HCT116 (cell line): Measurements from ENCODE around the gene ZBTB7B. TPM values are rescaled to one million over a fixed set of nuclear protein-coding genes. Genes with fewer than 3 reads are reported as not detected.

Source experiments
- ATAC-seq: fragments of 200-7000 bp; cut with Tn5 transposase; 2 replicates; pipeline ENCODE4 v1.9.1; 2020; ENCODE audit warnings: mild to moderate bottlenecking, moderate library complexity
- BruUV-seq: library from RNA; stranded (reverse); fragments of 400-500 nt; replicated peaks from 2 replicates; lab custom pipeline; 2021; lab: Mats Ljungman, UMichigan
- CTCF ChIA-PET: fragments of 300-600 bp; sonication (Branson Sonifier 250); formaldehyde crosslinking; loops from one replicate; lab custom pipeline; 2021; ENCODE audit warnings: antibody characterized with exemption; lab: Charles Lee
- POLR2A ChIA-PET: fragments of 300-600, 350-600 bp; sonication (Branson Sonifier 250); formaldehyde crosslinking; loops from one replicate; lab custom pipeline; 2021; ENCODE audit warnings: antibody characterized with exemption; lab: Charles Lee
- RAD21 ChIA-PET, 2 experiments: fragments of 300-600 bp; sonication (Branson Sonifier 250); formaldehyde crosslinking; loops; one replicate each; lab custom pipeline; 2023; ENCODE audit warnings: low total read pairs in 2 of 2; ENCODE audit not compliant: uncharacterized antibody in 2 of 2, unreplicated experiment in 2 of 2, low non-redundant PET in 1 of 2; lab: Charles Lee
- DNase-seq: peaks from one replicate; pipeline ENCODE4 v3.0.0-alpha.2; 2010; ENCODE audit warnings: low read depth, low spot score
- H2AFZ ChIP-seq: fragments of 200-600 bp; shearing (Covaris generic), sonication (generic); 2 replicates; pipeline ENCODE4 v1.6.1; 2017; ENCODE audit warnings: low read depth, mixed run types, mixed read lengths, antibody characterized with exemption, low read length; ENCODE audit not compliant: poor library complexity, severe bottlenecking
- H3K27ac ChIP-seq: 2 replicates; pipeline ENCODE4 v1.5.1; 2012; ENCODE audit warnings: low read depth, low read length
- H3K27me3 ChIP-seq: fragments of 200-600 bp; sonication (generic); 2 replicates; pipeline ENCODE4 v1.6.1; 2016; ENCODE audit warnings: mixed run types, low read length, mixed read lengths; ENCODE audit not compliant: insufficient read depth
- H3K36me3 ChIP-seq, 2 experiments: fragments of 200-500 bp in 1 of 2; fragments of 200-600 bp in 1 of 2; sonication (Bioruptor generic) in 1 of 2; sonication (generic) in 1 of 2; 2 replicates each; pipeline versions ENCODE4 v1.5.1 to v1.6.1; 2014 to 2016; ENCODE audit warnings: low read length in 2 of 2, inconsistent platforms in 1 of 2, mixed read lengths in 1 of 2, mixed run types in 1 of 2; ENCODE audit not compliant: insufficient read depth in 2 of 2, control insufficient read depth in 1 of 2
- H3K4me1 ChIP-seq, 2 experiments: fragments of 200-600 bp in 1 of 2; sonication (generic) in 1 of 2; 2 replicates each; pipeline versions ENCODE4 v1.5.1 to v1.6.1; 2012 to 2017; ENCODE audit warnings: low read length in 2 of 2, inconsistent platforms in 1 of 2, mild to moderate bottlenecking in 1 of 2, mixed read lengths in 1 of 2, mixed run types in 1 of 2, moderate library complexity in 1 of 2; ENCODE audit not compliant: insufficient read depth in 2 of 2, control insufficient read depth in 1 of 2
- H3K4me2 ChIP-seq: fragments of 200-600 bp; sonication (generic); 2 replicates; pipeline ENCODE4 v1.6.1; 2017; ENCODE audit warnings: mixed run types, low read length, mixed read lengths
- H3K4me3 ChIP-seq, 2 experiments: fragments of 200-600 bp in 1 of 2; sonication (generic) in 1 of 2; replicated peaks in 1 of 2; 2 replicates each; pipeline ENCODE4 v1.5.1; 2011 to 2016; ENCODE audit warnings: low read length in 2 of 2, control low read depth in 1 of 2, low read depth in 1 of 2, mild to moderate bottlenecking in 1 of 2, mixed read lengths in 1 of 2, mixed run types in 1 of 2
- H3K79me2 ChIP-seq: fragments of 200-600 bp; sonication (generic); 2 replicates; pipeline ENCODE4 v1.6.1; 2017; ENCODE audit warnings: mild to moderate bottlenecking, mixed run types, low read length, moderate library complexity, mixed read lengths; ENCODE audit not compliant: insufficient read depth
- H3K9ac ChIP-seq: fragments of 200-600 bp; sonication (generic); 2 replicates; pipeline ENCODE4 v1.6.1; 2016; ENCODE audit warnings: low read length, mixed read lengths
- H3K9me2 ChIP-seq: fragments of 200-600 bp; sonication (generic), shearing (Covaris generic); 2 replicates; pipeline ENCODE4 v1.6.1; 2017; ENCODE audit warnings: mixed run types, mild to moderate bottlenecking, moderate library complexity; ENCODE audit not compliant: insufficient read depth
- H3K9me3 ChIP-seq, 2 experiments: fragments of 200-500 bp in 1 of 2; fragments of 200-600 bp in 1 of 2; sonication (Bioruptor generic) in 1 of 2; sonication (generic) in 1 of 2; 2 replicates each; pipeline ENCODE4 v1.6.1; 2014 to 2017; ENCODE audit warnings: low read length in 2 of 2, mixed read lengths in 2 of 2, inconsistent platforms in 1 of 2, low read depth in 1 of 2, mild to moderate bottlenecking in 1 of 2, mixed run types in 1 of 2, moderate library complexity in 1 of 2; ENCODE audit not compliant: control insufficient read depth in 1 of 2, insufficient read depth in 1 of 2
- H4K20me1 ChIP-seq: fragments of 200-600 bp; sonication (generic), shearing (Covaris generic); 2 replicates; pipeline ENCODE4 v1.6.1; 2017; ENCODE audit warnings: mixed run types, mild to moderate bottlenecking, moderate library complexity; ENCODE audit not compliant: insufficient read depth
- ATF3 ChIP-seq: IDR thresholded peaks from 2 replicates; pipeline ENCODE4 v1.6.1; 2012
- CBX3 ChIP-seq: IDR thresholded peaks from 2 replicates; pipeline ENCODE4 v1.6.1; 2012; ENCODE audit warnings: low read depth
- CTCF ChIP-seq, 3 experiments: fragments of 200-600 bp in 1 of 3; sonication (generic) in 1 of 3; IDR thresholded peaks in 2 of 3; conservative IDR thresholded peaks in 1 of 3; 2 replicates each; pipeline ENCODE4 v1.5.1; 2012 to 2017; ENCODE audit warnings: low read depth in 2 of 3, low read length in 2 of 3, antibody characterized with exemption in 1 of 3, borderline replicate concordance in 1 of 3, control low read depth in 1 of 3, mild to moderate bottlenecking in 1 of 3, mixed read lengths in 1 of 3, mixed run types in 1 of 3, moderate library complexity in 1 of 3; ENCODE audit not compliant: insufficient read depth in 1 of 3
- ELF1 ChIP-seq: IDR thresholded peaks from 2 replicates; pipeline ENCODE4 v1.6.1; 2012; ENCODE audit warnings: low read depth, borderline replicate concordance
- EZH2 ChIP-seq: fragments of 200-600 bp; sonication (generic); IDR thresholded peaks from 2 replicates; pipeline ENCODE4 v1.6.1; 2017; ENCODE audit warnings: antibody characterized with exemption, mixed run types
- EZH2phosphoT487 ChIP-seq: fragments of 200-600 bp; IDR thresholded peaks from 2 replicates; pipeline ENCODE4 v1.6.1; 2018; ENCODE audit warnings: antibody characterized with exemption, borderline replicate concordance
- FOSL1 ChIP-seq: IDR thresholded peaks from 2 replicates; pipeline ENCODE4 v1.6.1; 2012; ENCODE audit warnings: low read depth
- JUND ChIP-seq: IDR thresholded peaks from 2 replicates; pipeline ENCODE4 v1.6.1; 2012
- MAX ChIP-seq: IDR thresholded peaks from 2 replicates; pipeline ENCODE4 v1.6.1; 2012
- POLR2AphosphoS5 ChIP-seq: IDR thresholded peaks from 2 replicates; pipeline ENCODE4 v1.6.1; 2011; ENCODE audit warnings: mild to moderate bottlenecking, low read depth, low read length, moderate library complexity
- REST ChIP-seq: IDR thresholded peaks from 2 replicates; pipeline ENCODE4 v1.6.1; 2012; ENCODE audit warnings: low read depth
- SIN3A ChIP-seq: IDR thresholded peaks from 2 replicates; pipeline ENCODE4 v1.6.1; 2012; ENCODE audit warnings: low read depth
- SP1 ChIP-seq: IDR thresholded peaks from 2 replicates; pipeline ENCODE4 v1.6.1; 2012; ENCODE audit warnings: low read depth
- SRF ChIP-seq: IDR thresholded peaks from 2 replicates; pipeline ENCODE4 v1.6.1; 2012; ENCODE audit warnings: low read depth
- TCF7L2 ChIP-seq: IDR thresholded peaks from 2 replicates; pipeline ENCODE4 v1.7.0; 2011; ENCODE audit warnings: borderline replicate concordance, inconsistent platforms; ENCODE audit not compliant: insufficient read depth, insufficient read length; ENCODE audit errors: extremely low read depth
- YY1 ChIP-seq: IDR thresholded peaks from 2 replicates; pipeline ENCODE4 v1.6.1; 2011; ENCODE audit warnings: low read length, low read depth, moderate library complexity, mild to moderate bottlenecking; ENCODE audit not compliant: insufficient replicate concordance; ENCODE audit errors: extremely low read depth
- ZBTB33 ChIP-seq: IDR thresholded peaks from 2 replicates; pipeline ENCODE4 v1.6.1; 2011; ENCODE audit warnings: mild to moderate bottlenecking, low read length, moderate library complexity; ENCODE audit not compliant: insufficient replicate concordance; ENCODE audit errors: extremely low read depth
- ZFX ChIP-seq: fragments of 450-650 bp; IDR thresholded peaks from 2 replicates; pipeline ENCODE4 v1.6.1; 2017
- ZNF274 ChIP-seq: fragments of 200-500 bp; sonication (Bioruptor generic); IDR thresholded peaks from 2 replicates; pipeline ENCODE4 v1.6.1; 2014; ENCODE audit warnings: mild to moderate bottlenecking, low read depth, low read length, inconsistent platforms
- intact Hi-C: fragments of 100-400 bp; cut with micrococcal nuclease; formaldehyde crosslinking; loops from 2 replicates; pipeline ENCODE4 v1.10.0; 2022
- total RNA-seq: library from RNA; stranded (reverse); gene quantifications from one replicate; pipeline ENCODE4 v1.2.1, GENCODE V29; 2021; ENCODE audit not compliant: unreplicated experiment

Gene ZBTB7B
- total RNA-seq, 1 experiment from 2014 or later = 57.0 TPM

- H3K9me2 ChIP-seq = no peaks in the 10 kb centered on the region
- POLR2A ChIA-PET = interaction anchor here (0.6 kb wide), 1 partner anchor 40 kb away, joined by 4 read pairs; no protein-coding TSS in a partner anchor
- no peak for TF ChIP-seq YY1
- no peak for TF ChIP-seq CBX3
- no peak for TF ChIP-seq ZFX
- no peak for TF ChIP-seq EZH2phosphoT487
- no peak for TF ChIP-seq ZBTB33
- no peak for TF ChIP-seq ATF3
- no peak for TF ChIP-seq SRF
- no peak for TF ChIP-seq MAX
- TF ChIP-seq FOSL1 = no peak
- TF ChIP-seq REST = no peak
- TF ChIP-seq ZNF274 = no peak
- no peak for TF ChIP-seq POLR2AphosphoS5
- no peak for TF ChIP-seq SIN3A
- no peak for TF ChIP-seq CTCF (IDR thresholded peaks at IDR 0.05 in 2 of 3, conservative IDR thresholded peaks at IDR 0.05 in 1 of 3; ENCODE audit: borderline replicate concordance in 1 of 3, insufficient read depth in 1 of 3, low read depth in 2 of 3, low read length in 2 of 3)
- TF ChIP-seq EZH2 = no peak
- no peak for TF ChIP-seq SP1
- no peak for TF ChIP-seq JUND
- TF ChIP-seq ELF1 = no peak
- no peak for TF ChIP-seq TCF7L2
- TF ChIP-seq, all 23 proteins: peak for 0
- no peak for DNase-seq
- H3K9me3 ChIP-seq = no peaks in the 10 kb centered on the region
- no peak overlapping the region for H3K4me3 ChIP-seq
- BruUV-seq = no TSS peak
- no peaks in the 10 kb centered on the region for H3K27me3 ChIP-seq
- H3K4me1 ChIP-seq = peaks cover 9 to 29% of the 10 kb centered on the region in 2 experiments
- ChIA-PET CTCF (interaction anchor here (1.4 to 4.0 kb wide), 3 partner anchors 26 to 42 kb away, joined by 4 to 32 read pairs (median 6); no protein-coding TSS in a partner anchor), RAD21 (no interaction called here)
- no peaks in the 10 kb centered on the region for H3K79me2 ChIP-seq
- intact Hi-C loops = no loop called here
- no peak for ATAC-seq
- H3K36me3 ChIP-seq = no peaks in the 10 kb centered on the region
- H4K20me1 ChIP-seq = no peaks in the 10 kb centered on the region
- no peak overlapping the region for H3K27ac ChIP-seq
- H3K9ac ChIP-seq = no peak overlapping the region
- no peak overlapping the region for H3K4me2 ChIP-seq
- no peak overlapping the region for H2AFZ ChIP-seq
Observed at GRCh38 chr1:155042789-155043188, 40.2 kb downstream of the ZBTB7B start.
